NCI-H187 (cell line): Measurements from ENCODE around the gene TRMT11.
"Not testable (repeated sequence)": the region's sequence is repeated elsewhere in the genome, so short reads cannot be mapped to it uniquely, and the experiment has no call there.

Source experiments
- DNase-seq, 2 experiments: peaks; one replicate each; lab custom pipeline; 2025; lab: John Stamatoyannopoulos, UW

TRMT11 gene

GRCh38 chr6:125994670-125995488, 8.5 kb downstream of the TRMT11 start:
- no peak for DNase-seq

GRCh38 chr6:125995972-125996580, 9.7 kb downstream of the TRMT11 start:
- DNase-seq = peak in 1 of 2 experiments; percentile 57

GRCh38 chr6:126002755-126003679, 16.7 kb downstream of the TRMT11 start:
- DNase-seq = no peak

GRCh38 chr6:126007800-126008199, 21.5 kb downstream of the TRMT11 start:
- DNase-seq = no peak

- no peak for DNase-seq
Observed at GRCh38 chr6:126010040-126010439, 23.7 kb downstream of the TRMT11 start.

GRCh38 chr6:126015863-126016262, 29.5 kb downstream of the TRMT11 start:
- no peak for DNase-seq

- no peak for DNase-seq
Observed at GRCh38 chr6:126016591-126016990, 30.3 kb downstream of the TRMT11 start.

- DNase-seq = no peak
Observed at GRCh38 chr6:126017668-126018067, 31.3 kb downstream of the TRMT11 start.

- DNase-seq = no peak
Observed at GRCh38 chr6:126020305-126021050, 34.1 kb downstream of the TRMT11 start.

GRCh38 chr6:126023474-126023873, 37.1 kb downstream of the TRMT11 start:
- DNase-seq = not testable (repeated sequence)

- no peak for DNase-seq
Observed at GRCh38 chr6:126026001-126026400, 39.7 kb downstream of the TRMT11 start.

GRCh38 chr6:126027601-126028000, 41.3 kb downstream of the TRMT11 start:
- no peak for DNase-seq

- no peak for DNase-seq
Observed at GRCh38 chr6:126030045-126030444, 43.7 kb downstream of the TRMT11 start.

- DNase-seq = no peak
Observed at GRCh38 chr6:126033696-126034095, 47.4 kb downstream of the TRMT11 start.

- no peak for DNase-seq
Observed at GRCh38 chr6:126034656-126035055, 48.3 kb downstream of the TRMT11 start.

GRCh38 chr6:126035764-126036163, 49.4 kb downstream of the TRMT11 start:
- DNase-seq = no peak

- DNase-seq = no peak
Observed at GRCh38 chr6:126038234-126038633, 51.9 kb downstream of the TRMT11 start.

GRCh38 chr6:126039284-126039683, 52.9 kb downstream of the TRMT11 start:
- no peak for DNase-seq

- DNase-seq = no peak
Observed at GRCh38 chr6:126040394-126040793, 54.1 kb downstream of the TRMT11 start.

- DNase-seq = no peak
Observed at GRCh38 chr6:126040826-126041225, 54.5 kb downstream of the TRMT11 start.

GRCh38 chr6:126041516-126041915, 55.2 kb downstream of the TRMT11 start:
- no peak for DNase-seq

- DNase-seq = no peak
Observed at GRCh38 chr6:126042001-126042419, 55.7 kb downstream of the TRMT11 start.
